Stomach (tissue), 9 donors: ENCODE measurements around the gene ERC2. TPM values are rescaled to one million over a fixed set of nuclear protein-coding genes. Genes with fewer than 3 reads are reported as not detected.

Experiments used
- DNase-seq, 2 donors: peaks; one replicate each; pipeline versions ENCODE4 v3.0.0 to v3.0.0-alpha.2; 2013 to 2019
- H3K27ac ChIP-seq, 5 donors: fragments of 200-600 bp in 4 of 5; sonication (generic) in 4 of 5; one replicate each; pipeline ENCODE4 v1.5.1; 2013 to 2019; ENCODE audit warnings: mild to moderate bottlenecking in 1 of 5, moderate library complexity in 1 of 5
- H3K27me3 ChIP-seq, 3 donors: fragments of 200-600 bp; sonication (generic); one replicate each; pipeline ENCODE4 v1.5.1; 2017 to 2019; ENCODE audit warnings: mixed run types in 1 of 3
- H3K36me3 ChIP-seq, 4 donors: fragments of 200-600 bp; sonication (generic); 1 replicate in 3 of 4; 2 replicates in 1 of 4; pipeline ENCODE4 v1.5.1; 2016 to 2019
- H3K4me1 ChIP-seq, 4 donors: fragments of 200-600 bp; sonication (generic); one replicate each; pipeline ENCODE4 v1.5.1; 2016 to 2019
- H3K4me3 ChIP-seq, 4 donors: fragments of 200-600 bp; sonication (generic) in 3 of 4; one replicate each; pipeline ENCODE4 v1.5.1; 2016 to 2019; ENCODE audit warnings: mild to moderate bottlenecking in 1 of 4
- H3K9me3 ChIP-seq, 4 donors: fragments of 200-600 bp; sonication (generic); one replicate each; pipeline ENCODE4 v1.5.1; 2016 to 2019
- EP300 ChIP-seq: sonication (generic); formaldehyde crosslinking; IDR thresholded peaks from one replicate; pipeline ENCODE4 v1.6.1; 2017; ENCODE audit warnings: antibody characterized with exemption
- POLR2A ChIP-seq, 4 donors: fragments of 450-650 bp; IDR thresholded peaks; one replicate each; pipeline ENCODE4 v1.6.1; 2016; ENCODE audit warnings: antibody characterized with exemption in 4 of 4, control low read depth in 2 of 4, mild to moderate bottlenecking in 1 of 4, moderate library complexity in 1 of 4
- POLR2AphosphoS5 ChIP-seq, 3 donors: sonication (generic); formaldehyde crosslinking; IDR thresholded peaks; one replicate each; pipeline ENCODE4 v1.6.1; 2016; ENCODE audit warnings: antibody characterized with exemption in 3 of 3
- WGBS, 5 donors: extraction: QIAGEN DNeasy Blood & Tissue Kit in 3 of 5; methylation state at CpG; one replicate each; pipeline versions ENCODE4 v1.1.5 to v1.1.7; 2013 to 2018; 5-methylcytosine and 5-hydroxymethylcytosine counted together
- intact Hi-C: fragments of 100-400 bp; cut with DNase I; formaldehyde crosslinking; loops from one replicate; pipeline ENCODE4 v1.15.1; 2023; ENCODE audit warnings: low total_unique reads
- polyA plus RNA-seq, 3 donors: library from polyadenylated mRNA; stranded (reverse); fragments of 200-250 nt; gene quantifications; one replicate each; pipeline ENCODE4 v1.2.3, GENCODE V29; 2013
- total RNA-seq, 5 donors: library from RNA; depleted of rRNA; stranded (reverse); fragments of >200 nt; gene quantifications; one replicate each; pipeline versions ENCODE4 v1.1.0 to v1.2.3, GENCODE V29; 2014 to 2016
- TF ChIP-seq, protein P1 (sequence below), 7 experiments: fragments of 450-650 bp in 4 of 7; fragments of 200-600 bp in 3 of 7; sonication (generic) in 3 of 7; IDR thresholded peaks; one replicate each; pipeline ENCODE4 v1.5.1; 2016 to 2019; ENCODE audit warnings: antibody characterized with exemption in 7 of 7, control low read depth in 2 of 7, mild to moderate bottlenecking in 1 of 7
- donor health status: healthy with polysubstance abuse.
- donor health status: Bipolar disorder and iron deficiency.
- donor health status: healthy.

Gene ERC2
- total and polyA plus RNA-seq, 8 donors, result 0.43 to 3.1 (median 1.3) TPM; not detected in 2

DNA sequence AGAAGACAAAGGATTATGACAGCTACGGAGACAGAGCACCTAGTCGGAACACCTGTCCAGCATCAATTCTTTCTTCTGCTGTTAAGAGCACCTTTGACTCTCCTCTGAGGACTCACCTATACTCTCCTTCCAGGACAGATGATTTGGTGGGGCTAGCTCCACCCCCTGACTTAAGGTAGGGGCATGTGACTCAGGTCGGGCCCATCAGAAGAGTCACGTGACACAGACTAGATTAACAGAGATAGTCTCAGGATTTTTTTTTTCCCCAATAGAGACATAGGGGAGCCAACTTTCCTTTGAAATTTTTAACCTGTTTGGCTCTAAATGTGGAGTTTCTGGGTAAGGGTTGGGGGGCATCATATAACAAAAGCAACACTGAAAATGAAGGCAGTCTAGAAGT is 969.7 kb downstream of the ERC2 start:
- H3K36me3 ChIP-seq, result no peaks in the 10 kb centered on the region
- WGBS, 5 donors, result 76 to 84% (median 81%) methylated on average over 4 of the region's 4 CpGs
- H3K27me3 ChIP-seq, result no peaks in the 10 kb centered on the region
- DNase-seq, result no peak
- intact Hi-C loops, result no loop called here
- H3K27ac ChIP-seq, result no peak overlapping the region
- H3K9me3 ChIP-seq, result no peaks in the 10 kb centered on the region
- TF ChIP-seq, protein P1, sequence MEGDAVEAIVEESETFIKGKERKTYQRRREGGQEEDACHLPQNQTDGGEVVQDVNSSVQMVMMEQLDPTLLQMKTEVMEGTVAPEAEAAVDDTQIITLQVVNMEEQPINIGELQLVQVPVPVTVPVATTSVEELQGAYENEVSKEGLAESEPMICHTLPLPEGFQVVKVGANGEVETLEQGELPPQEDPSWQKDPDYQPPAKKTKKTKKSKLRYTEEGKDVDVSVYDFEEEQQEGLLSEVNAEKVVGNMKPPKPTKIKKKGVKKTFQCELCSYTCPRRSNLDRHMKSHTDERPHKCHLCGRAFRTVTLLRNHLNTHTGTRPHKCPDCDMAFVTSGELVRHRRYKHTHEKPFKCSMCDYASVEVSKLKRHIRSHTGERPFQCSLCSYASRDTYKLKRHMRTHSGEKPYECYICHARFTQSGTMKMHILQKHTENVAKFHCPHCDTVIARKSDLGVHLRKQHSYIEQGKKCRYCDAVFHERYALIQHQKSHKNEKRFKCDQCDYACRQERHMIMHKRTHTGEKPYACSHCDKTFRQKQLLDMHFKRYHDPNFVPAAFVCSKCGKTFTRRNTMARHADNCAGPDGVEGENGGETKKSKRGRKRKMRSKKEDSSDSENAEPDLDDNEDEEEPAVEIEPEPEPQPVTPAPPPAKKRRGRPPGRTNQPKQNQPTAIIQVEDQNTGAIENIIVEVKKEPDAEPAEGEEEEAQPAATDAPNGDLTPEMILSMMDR (IDR thresholded peaks at IDR 0.05), result no peak
- TF ChIP-seq EP300 (no peak), POLR2A (IDR thresholded peaks at IDR 0.05) (no peak), POLR2AphosphoS5 (IDR thresholded peaks at IDR 0.05) (no peak)
- no peaks in the 10 kb centered on the region for H3K4me1 ChIP-seq
- H3K4me3 ChIP-seq, result no peak overlapping the region

DNA sequence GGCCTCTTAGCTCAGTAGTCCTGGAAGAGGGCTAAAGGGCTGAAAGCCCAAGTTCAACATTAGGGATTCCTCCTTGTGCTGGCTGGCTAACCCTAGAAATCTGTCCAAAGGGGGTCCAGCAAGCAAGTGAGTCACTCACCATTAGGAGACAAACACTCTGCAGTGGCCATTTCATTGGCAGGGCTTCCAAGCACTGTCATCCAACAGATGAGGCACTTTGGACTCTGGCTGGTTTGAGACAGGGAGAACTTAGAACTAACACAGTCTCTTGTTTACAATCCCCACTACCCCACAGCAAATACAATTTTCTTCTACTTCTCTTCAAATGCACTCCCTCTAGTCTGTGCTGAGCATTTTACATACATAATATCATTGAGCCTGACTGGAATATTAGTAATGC is 971.0 kb downstream of the ERC2 start:
- no peak overlapping the region for H3K4me3 ChIP-seq
- no peak overlapping the region for H3K27ac ChIP-seq
- H3K27me3 ChIP-seq, result peaks cover 0 to 7% (median 0%) of the 10 kb centered on the region in 3 donors
- DNase-seq, result no peak
- H3K36me3 ChIP-seq, result no peaks in the 10 kb centered on the region
- H3K9me3 ChIP-seq, result no peaks in the 10 kb centered on the region
- TF ChIP-seq, protein P1 (IDR thresholded peaks at IDR 0.05), result no peak
- TF ChIP-seq POLR2A (IDR thresholded peaks at IDR 0.05), result no peak
- TF ChIP-seq EP300, result no peak
- TF ChIP-seq POLR2AphosphoS5 (IDR thresholded peaks at IDR 0.05), result no peak
- no peaks in the 10 kb centered on the region for H3K4me1 ChIP-seq
- intact Hi-C loops, result no loop called here

DNA sequence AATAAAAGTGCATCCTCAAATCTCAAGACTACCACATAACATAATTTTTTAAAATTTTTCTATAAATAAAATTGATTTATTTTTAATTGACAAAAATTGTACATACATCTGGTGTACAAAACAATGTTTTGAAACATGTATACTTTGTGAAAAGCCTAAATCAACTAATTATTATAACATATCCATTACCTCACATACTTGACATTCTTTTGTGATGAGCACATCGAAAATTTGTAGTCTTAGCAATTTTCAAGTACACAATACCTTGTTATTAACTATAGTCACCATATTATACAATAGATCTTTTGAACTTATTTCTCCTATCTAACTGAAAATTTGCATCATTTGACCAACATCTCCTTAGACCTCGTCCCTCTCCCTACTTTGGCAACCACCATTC is 973.3 kb downstream of the ERC2 start:
- Histone ChIP-seq H3K27ac (no peak overlapping the region), H3K9me3 (no peaks in the 10 kb centered on the region), H3K4me3 (no peak overlapping the region), H3K36me3 (no peaks in the 10 kb centered on the region), H3K27me3 (peaks cover 0 to 18% (median 4%) of the 10 kb centered on the region in 3 donors), H3K4me1 (peaks cover 0 to 4% (median 0%) of the 10 kb centered on the region in 4 donors)
- intact Hi-C loops, result no loop called here
- TF ChIP-seq, protein P1 (IDR thresholded peaks at IDR 0.05), result no peak
- TF ChIP-seq POLR2AphosphoS5 (IDR thresholded peaks at IDR 0.05) (no peak), POLR2A (IDR thresholded peaks at IDR 0.05) (no peak)
- 67 to 89% (median 87%) methylated on average over 2 of the region's 2 CpGs for WGBS, 5 donors
- DNase-seq, result no peak

DNA sequence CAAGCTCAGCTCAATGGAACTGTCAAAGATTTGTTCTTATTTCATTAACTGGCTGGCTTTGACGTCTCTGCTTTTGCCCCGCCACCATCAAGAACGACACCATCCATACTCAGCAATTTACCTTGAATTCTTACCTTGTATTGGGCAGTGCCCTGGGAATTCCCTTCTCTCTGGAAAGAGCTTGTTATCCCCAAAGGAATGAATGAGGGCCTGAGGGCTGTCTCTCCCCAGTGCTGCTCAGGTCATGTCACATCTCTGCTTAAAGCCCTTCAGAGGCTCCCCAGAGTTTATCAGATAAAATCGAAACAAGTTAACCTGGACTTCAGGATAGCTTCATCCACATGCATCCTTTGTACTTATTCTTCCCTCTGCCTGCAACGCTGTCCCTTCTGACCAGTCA is 975.3 kb downstream of the ERC2 start:
- no peaks in the 10 kb centered on the region for H3K36me3 ChIP-seq
- TF ChIP-seq EP300 (no peak), POLR2AphosphoS5 (IDR thresholded peaks at IDR 0.05) (no peak), POLR2A (IDR thresholded peaks at IDR 0.05) (no peak)
- TF ChIP-seq, protein P1 (IDR thresholded peaks at IDR 0.05), result no peak
- H3K27me3 ChIP-seq, result peaks cover 0 to 38% (median 22%) of the 10 kb centered on the region in 3 donors
- H3K27ac ChIP-seq, result no peak overlapping the region
- WGBS, 5 donors, result 78 to 91% (median 88%) methylated on average over 5 of the region's 5 CpGs
- intact Hi-C loops, result no loop called here
- H3K9me3 ChIP-seq, result no peaks in the 10 kb centered on the region
- H3K4me3 ChIP-seq, result no peak overlapping the region
- DNase-seq, result no peak
- peaks cover 6 to 18% (median 17%) of the 10 kb centered on the region in 4 donors for H3K4me1 ChIP-seq
